HepG2 (cell line): ENCODE data around the gene KCTD8. TPM values are rescaled to one million over a fixed set of nuclear protein-coding genes. Genes with fewer than 3 reads are reported as not detected.

Source experiments
- ATAC-seq: fragments of 200-7000 bp; cut with Tn5 transposase; 3 replicates; pipeline ENCODE4 v1.9.1; 2020; ENCODE audit warnings: mild to moderate bottlenecking, moderate library complexity
- BruUV-seq: library from RNA; stranded (reverse); fragments of 400-500 nt; replicated peaks from 2 replicates; lab custom pipeline; 2021; lab: Mats Ljungman, UMichigan
- CTCF ChIA-PET: fragments of 300-600 bp; formaldehyde crosslinking; extraction: SDS; loops from one replicate; lab custom pipeline; 2021; ENCODE audit warnings: low total read pairs, inconsistent platforms, low intra/inter-chr PET ratio; lab: Yijun Ruan, JAX
- POLR2A ChIA-PET: fragments of 350-600 bp; sonication (Branson Sonifier 250); formaldehyde crosslinking; loops from one replicate; lab custom pipeline; 2020; ENCODE audit warnings: antibody characterized with exemption, inconsistent platforms; lab: Yijun Ruan, JAX
- DNase-seq: peaks from one replicate; pipeline ENCODE4 v3.0.0-alpha.2; 2015; ENCODE audit warnings: low spot score
- FAIRE-seq: peaks from 3 replicates; lab custom pipeline; 2011; peaks lifted over from hg19 to GRCh38; lab: Jason Lieb, UNC
- H2AFZ ChIP-seq: one replicate; pipeline ENCODE4 v1.6.1; 2011; ENCODE audit warnings: low read length, inconsistent platforms
- H3K27ac ChIP-seq: fragments of 300-600 bp; 3 replicates; pipeline ENCODE4 v1.8.0; 2011; ENCODE audit warnings: mixed run types, mild to moderate bottlenecking, mixed read lengths, low read length, inconsistent platforms; ENCODE audit not compliant: insufficient read depth; ENCODE audit errors: extremely low read length
- H3K27me3 ChIP-seq, 2 experiments: fragments of 200-600 bp in 1 of 2; 2 replicates in 1 of 2; 3 replicates in 1 of 2; pipeline versions ENCODE4 v1.6.0 to v1.8.0; 2011; ENCODE audit warnings: low read length in 2 of 2, mild to moderate bottlenecking in 2 of 2, moderate library complexity in 2 of 2, inconsistent platforms in 1 of 2; ENCODE audit not compliant: insufficient read depth in 2 of 2, control insufficient read depth in 1 of 2
- H3K36me3 ChIP-seq, 2 experiments: fragments of 200-600 bp in 1 of 2; replicated peaks in 1 of 2; 2 replicates in 1 of 2; 3 replicates in 1 of 2; pipeline versions ENCODE4 v1.5.1 to v1.8.0; 2011; ENCODE audit warnings: low read length in 2 of 2, inconsistent platforms in 1 of 2; ENCODE audit not compliant: insufficient read depth in 2 of 2, control insufficient read depth in 1 of 2
- H3K4me1 ChIP-seq: 2 replicates; pipeline ENCODE4 v1.5.1; 2012; ENCODE audit warnings: low read length, inconsistent platforms; ENCODE audit not compliant: insufficient read depth
- H3K4me2 ChIP-seq: 2 replicates; pipeline ENCODE4 v1.6.0; 2011; ENCODE audit warnings: low read depth, low read length, inconsistent platforms
- H3K4me3 ChIP-seq, 3 experiments: fragments of 200-600 bp in 1 of 3; sonication (generic), shearing (Covaris generic) in 1 of 3; replicated peaks in 1 of 3; 2 replicates each; pipeline ENCODE4 v1.5.1; 2011 to 2016; ENCODE audit warnings: low read length in 3 of 3, inconsistent platforms in 2 of 3, low read depth in 2 of 3, mild to moderate bottlenecking in 2 of 3, control low read depth in 1 of 3, mixed read lengths in 1 of 3; ENCODE audit not compliant: insufficient read depth in 1 of 3
- H3K79me2 ChIP-seq: one replicate; pipeline ENCODE4 v1.6.1; 2011; ENCODE audit warnings: low read length, inconsistent platforms; ENCODE audit not compliant: insufficient read depth
- H3K9ac ChIP-seq: 2 replicates; pipeline ENCODE4 v1.6.0; 2011; ENCODE audit warnings: mild to moderate bottlenecking, low read depth, low read length, inconsistent platforms; ENCODE audit not compliant: insufficient read depth
- H3K9me3 ChIP-seq: 2 replicates; pipeline ENCODE4 v1.5.1; 2012; ENCODE audit warnings: mild to moderate bottlenecking, low read length
- H4K20me1 ChIP-seq: 2 replicates; pipeline ENCODE4 v1.6.0; 2011; ENCODE audit warnings: inconsistent platforms, mild to moderate bottlenecking, low read length, moderate library complexity; ENCODE audit not compliant: insufficient read depth
- MTA1 ChIP-seq: sonication (generic); formaldehyde crosslinking; IDR thresholded peaks from 2 replicates; pipeline ENCODE4 v1.4.0; 2020; ENCODE audit warnings: missing genetic modification reagents, mild to moderate bottlenecking, borderline replicate concordance
- NR2C2 ChIP-seq: sonication (generic); formaldehyde crosslinking; IDR thresholded peaks from 2 replicates; pipeline ENCODE4 v1.4.0; 2020; ENCODE audit warnings: missing genetic modification reagents, mild to moderate bottlenecking, moderate library complexity, borderline replicate concordance
- ZFP90 ChIP-seq: sonication (generic); formaldehyde crosslinking; IDR thresholded peaks from 2 replicates; pipeline ENCODE4 v1.8.0; 2022; ENCODE audit warnings: missing genetic modification reagents, mild to moderate bottlenecking, inconsistent platforms, borderline replicate concordance
- ZNF17 ChIP-seq: sonication (generic); formaldehyde crosslinking; IDR thresholded peaks from 2 replicates; pipeline ENCODE4 v1.5.0; 2020; ENCODE audit warnings: mild to moderate bottlenecking, missing genetic modification reagents
- ZNF460 ChIP-seq: sonication (generic); formaldehyde crosslinking; IDR thresholded peaks from 2 replicates; pipeline ENCODE4 v1.5.1; 2020; ENCODE audit warnings: missing genetic modification reagents, mild to moderate bottlenecking, borderline replicate concordance
- WGBS: methylation state at CpG from one replicate; pipeline ENCODE4 v1.1.6; 2017; ENCODE audit warnings: low lambda C conversion rate; 5-methylcytosine and 5-hydroxymethylcytosine counted together
- in situ Hi-C: cut with HindIII; loops from 2 replicates; pipeline ENCODE4 v1.10.0; 2017; ENCODE audit warnings: low pct_unique_long_range_greater_than_20kb; ENCODE audit not compliant: extremely low pct_ligation_motif_present
- intact Hi-C: fragments of 100-400 bp; cut with micrococcal nuclease; formaldehyde crosslinking; loops from one replicate; pipeline ENCODE4 v1.10.0; 2022; ENCODE audit not compliant: unreplicated experiment
- polyA plus RNA-seq, 8 experiments: library from polyadenylated mRNA; depleted of rRNA in 3 of 8; stranded (reverse) in 7 of 8; unstranded in 1 of 8; fragments of >200 nt; fragmentation: Illumina TruSeq in 4 of 8; extraction: Trizol in 4 of 8; gene quantifications; 2 replicates each; pipeline versions ENCODE4 v1.2.1 to v1.2.3, GENCODE V29; 2011 to 2016; ENCODE audit warnings: low read depth in 4 of 8, missing spikeins in 1 of 8, mixed read lengths in 1 of 8; ENCODE audit not compliant: insufficient read depth in 1 of 8
- total RNA-seq, 5 experiments: library from RNA; depleted of rRNA; stranded (reverse); fragments of >200 nt; fragmentation: Illumina TruSeq; extraction: Trizol; gene quantifications; 2 replicates each; pipeline ENCODE4 v1.2.3, GENCODE V29; 2016; ENCODE audit warnings: low read depth in 1 of 5
- TF ChIP-seq, protein P1 (sequence below): IDR thresholded peaks from 2 replicates; pipeline ENCODE4 v1.6.1; 2016; ENCODE audit warnings: low read depth, control low read depth
- TF ChIP-seq, protein P2 (sequence below): sonication (generic); formaldehyde crosslinking; IDR thresholded peaks from 2 replicates; pipeline ENCODE4 v1.5.1; 2020; ENCODE audit warnings: mild to moderate bottlenecking, missing genetic modification reagents, borderline replicate concordance
- TF ChIP-seq, protein P3 (sequence below): sonication (generic); formaldehyde crosslinking; IDR thresholded peaks from 2 replicates; pipeline ENCODE4 v1.4.0; 2020; ENCODE audit warnings: missing genetic modification reagents

KCTD8 gene
- total and polyA plus RNA-seq, 2 of the 13 experiments (the other 11 are each of a cell fraction or from before 2014, with no cell fraction given): not detected

DNA sequence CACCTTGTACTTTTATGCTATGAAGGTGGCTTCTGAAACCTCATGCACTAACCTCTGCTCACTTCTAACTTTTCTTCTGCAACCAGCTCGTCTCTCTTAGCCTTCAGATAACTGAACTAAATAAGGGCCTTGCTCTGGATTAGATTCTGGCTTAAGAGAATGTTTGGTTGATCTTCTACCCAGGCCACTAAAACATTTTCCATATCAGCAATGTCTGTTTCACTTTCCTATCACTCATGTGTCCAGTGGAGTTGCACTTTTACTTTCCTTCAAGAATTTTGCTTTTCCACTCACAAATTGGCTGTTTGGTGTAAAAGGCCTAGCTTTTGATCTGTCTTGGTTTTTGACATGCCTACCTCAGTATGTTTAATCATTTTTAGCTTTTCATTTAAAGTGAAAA is 105.8 kb downstream of the KCTD8 start (continued):
- TF ChIP-seq, protein P1, sequence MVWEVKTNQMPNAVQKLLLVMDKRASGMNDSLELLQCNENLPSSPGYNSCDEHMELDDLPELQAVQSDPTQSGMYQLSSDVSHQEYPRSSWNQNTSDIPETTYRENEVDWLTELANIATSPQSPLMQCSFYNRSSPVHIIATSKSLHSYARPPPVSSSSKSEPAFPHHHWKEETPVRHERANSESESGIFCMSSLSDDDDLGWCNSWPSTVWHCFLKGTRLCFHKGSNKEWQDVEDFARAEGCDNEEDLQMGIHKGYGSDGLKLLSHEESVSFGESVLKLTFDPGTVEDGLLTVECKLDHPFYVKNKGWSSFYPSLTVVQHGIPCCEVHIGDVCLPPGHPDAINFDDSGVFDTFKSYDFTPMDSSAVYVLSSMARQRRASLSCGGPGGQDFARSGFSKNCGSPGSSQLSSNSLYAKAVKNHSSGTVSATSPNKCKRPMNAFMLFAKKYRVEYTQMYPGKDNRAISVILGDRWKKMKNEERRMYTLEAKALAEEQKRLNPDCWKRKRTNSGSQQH (CRISPR knock-in tag): no peak
- TF ChIP-seq MTA1 (CRISPR knock-in tag): no peak
- no peak for TF ChIP-seq ZFP90 (CRISPR knock-in tag)

- Histone ChIP-seq H4K20me1 (no peaks in the 10 kb centered on the region), H3K79me2 (no peaks in the 10 kb centered on the region), H3K4me2 (no peak overlapping the region), H3K9me3 (no peaks in the 10 kb centered on the region), H3K9ac (no peak overlapping the region), H3K27ac (no peak overlapping the region), H3K36me3 (no peaks in the 10 kb centered on the region), H3K4me1 (no peaks in the 10 kb centered on the region), H3K4me3 (no peak overlapping the region), H2AFZ (no peak overlapping the region), H3K27me3 (no peaks in the 10 kb centered on the region)
- TF ChIP-seq ZNF17 (CRISPR knock-in tag): no peak
- TF ChIP-seq, protein P2, sequence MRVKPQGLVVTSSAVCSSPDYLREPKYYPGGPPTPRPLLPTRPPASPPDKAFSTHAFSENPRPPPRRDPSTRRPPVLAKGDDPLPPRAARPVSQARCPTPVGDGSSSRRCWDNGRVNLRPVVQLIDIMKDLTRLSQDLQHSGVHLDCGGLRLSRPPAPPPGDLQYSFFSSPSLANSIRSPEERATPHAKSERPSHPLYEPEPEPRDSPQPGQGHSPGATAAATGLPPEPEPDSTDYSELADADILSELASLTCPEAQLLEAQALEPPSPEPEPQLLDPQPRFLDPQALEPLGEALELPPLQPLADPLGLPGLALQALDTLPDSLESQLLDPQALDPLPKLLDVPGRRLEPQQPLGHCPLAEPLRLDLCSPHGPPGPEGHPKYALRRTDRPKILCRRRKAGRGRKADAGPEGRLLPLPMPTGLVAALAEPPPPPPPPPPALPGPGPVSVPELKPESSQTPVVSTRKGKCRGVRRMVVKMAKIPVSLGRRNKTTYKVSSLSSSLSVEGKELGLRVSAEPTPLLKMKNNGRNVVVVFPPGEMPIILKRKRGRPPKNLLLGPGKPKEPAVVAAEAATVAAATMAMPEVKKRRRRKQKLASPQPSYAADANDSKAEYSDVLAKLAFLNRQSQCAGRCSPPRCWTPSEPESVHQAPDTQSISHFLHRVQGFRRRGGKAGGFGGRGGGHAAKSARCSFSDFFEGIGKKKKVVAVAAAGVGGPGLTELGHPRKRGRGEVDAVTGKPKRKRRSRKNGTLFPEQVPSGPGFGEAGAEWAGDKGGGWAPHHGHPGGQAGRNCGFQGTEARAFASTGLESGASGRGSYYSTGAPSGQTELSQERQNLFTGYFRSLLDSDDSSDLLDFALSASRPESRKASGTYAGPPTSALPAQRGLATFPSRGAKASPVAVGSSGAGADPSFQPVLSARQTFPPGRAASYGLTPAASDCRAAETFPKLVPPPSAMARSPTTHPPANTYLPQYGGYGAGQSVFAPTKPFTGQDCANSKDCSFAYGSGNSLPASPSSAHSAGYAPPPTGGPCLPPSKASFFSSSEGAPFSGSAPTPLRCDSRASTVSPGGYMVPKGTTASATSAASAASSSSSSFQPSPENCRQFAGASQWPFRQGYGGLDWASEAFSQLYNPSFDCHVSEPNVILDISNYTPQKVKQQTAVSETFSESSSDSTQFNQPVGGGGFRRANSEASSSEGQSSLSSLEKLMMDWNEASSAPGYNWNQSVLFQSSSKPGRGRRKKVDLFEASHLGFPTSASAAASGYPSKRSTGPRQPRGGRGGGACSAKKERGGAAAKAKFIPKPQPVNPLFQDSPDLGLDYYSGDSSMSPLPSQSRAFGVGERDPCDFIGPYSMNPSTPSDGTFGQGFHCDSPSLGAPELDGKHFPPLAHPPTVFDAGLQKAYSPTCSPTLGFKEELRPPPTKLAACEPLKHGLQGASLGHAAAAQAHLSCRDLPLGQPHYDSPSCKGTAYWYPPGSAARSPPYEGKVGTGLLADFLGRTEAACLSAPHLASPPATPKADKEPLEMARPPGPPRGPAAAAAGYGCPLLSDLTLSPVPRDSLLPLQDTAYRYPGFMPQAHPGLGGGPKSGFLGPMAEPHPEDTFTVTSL (CRISPR knock-in tag): no peak
- no peak for TF ChIP-seq ZNF460 (CRISPR knock-in tag)
- TF ChIP-seq NR2C2 (CRISPR knock-in tag): no peak
- TF ChIP-seq, protein P3, sequence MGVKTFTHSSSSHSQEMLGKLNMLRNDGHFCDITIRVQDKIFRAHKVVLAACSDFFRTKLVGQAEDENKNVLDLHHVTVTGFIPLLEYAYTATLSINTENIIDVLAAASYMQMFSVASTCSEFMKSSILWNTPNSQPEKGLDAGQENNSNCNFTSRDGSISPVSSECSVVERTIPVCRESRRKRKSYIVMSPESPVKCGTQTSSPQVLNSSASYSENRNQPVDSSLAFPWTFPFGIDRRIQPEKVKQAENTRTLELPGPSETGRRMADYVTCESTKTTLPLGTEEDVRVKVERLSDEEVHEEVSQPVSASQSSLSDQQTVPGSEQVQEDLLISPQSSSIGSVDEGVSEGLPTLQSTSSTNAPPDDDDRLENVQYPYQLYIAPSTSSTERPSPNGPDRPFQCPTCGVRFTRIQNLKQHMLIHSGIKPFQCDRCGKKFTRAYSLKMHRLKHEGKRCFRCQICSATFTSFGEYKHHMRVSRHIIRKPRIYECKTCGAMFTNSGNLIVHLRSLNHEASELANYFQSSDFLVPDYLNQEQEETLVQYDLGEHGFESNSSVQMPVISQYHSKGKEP (CRISPR knock-in tag): no peak
- DNase-seq: no peak
- WGBS: 1% methylated on average over 2 of the region's 2 CpGs
- in situ Hi-C loops (no loop called here), intact Hi-C loops (no loop called here)
- CTCF ChIA-PET: no interaction called here
- ATAC-seq: no peak
- no peak for FAIRE-seq
- POLR2A ChIA-PET: no interaction called here
- BruUV-seq: no TSS peak
These were observed 121.9 kb downstream of the KCTD8 start for GRCh38 chr4:44326741-44327140.
